Measurements from ENCODE around the gene VPS35L. TPM values are rescaled to one million over a fixed set of nuclear protein-coding genes. Genes with fewer than 3 reads are reported as not detected.

The VPS35L gene
- total and polyA plus RNA-seq, 10 of the 15 experiments (the other 5 are each of a cell fraction or from before 2014, with no cell fraction given) = 14.9 to 44.1 (median 26.3) TPM

DNA sequence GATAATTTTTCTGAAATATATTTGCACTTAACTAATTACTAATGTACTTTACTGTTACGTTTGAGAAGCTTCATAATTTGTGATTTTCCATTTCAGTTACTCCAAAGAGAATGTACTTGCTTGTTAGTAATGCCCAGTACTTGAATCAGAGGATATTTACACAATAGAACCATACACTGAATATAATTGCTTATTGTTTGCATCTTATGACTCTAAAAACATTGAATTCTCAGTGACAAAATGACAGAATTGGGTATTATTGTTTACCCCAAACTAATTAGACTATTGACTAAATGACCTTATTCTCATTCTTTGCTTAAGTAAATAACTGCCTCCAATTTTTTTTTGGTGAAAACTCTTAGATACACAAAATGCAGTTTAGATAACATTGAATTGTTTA, 22.9 kb upstream of the VPS35L start:
- DNase-seq (ENCODE audit: low read depth, low spot score) (no peak), FAIRE-seq (no peak), ATAC-seq (no peak)
- Histone ChIP-seq H3K36me3 (ENCODE audit: control insufficient read depth in 2 of 2, insufficient read depth in 2 of 2, low read length in 1 of 2) (peaks cover 2 to 12% of the 10 kb centered on the region in 2 experiments; a peak in 3 of 4 replicates), H4K20me1 (ENCODE audit: control insufficient read depth, insufficient read depth) (no peaks in the 10 kb centered on the region), H3K27ac (ENCODE audit: control insufficient read depth, insufficient read depth) (no peak overlapping the region), H3K4me3 (no peak overlapping the region), H3K4me2 (ENCODE audit: control insufficient read depth, insufficient read depth) (no peak overlapping the region), H3K4me1 (ENCODE audit: control insufficient read depth, insufficient read depth, low read length) (no peaks in the 10 kb centered on the region), H3K79me2 (ENCODE audit: control insufficient read depth, insufficient read depth, low read length) (peaks cover 4% of the 10 kb centered on the region), H3K9me3 (replicated peaks; ENCODE audit: control insufficient read depth, insufficient read depth, low read length) (no peaks in the 10 kb centered on the region), H3K9ac (ENCODE audit: control insufficient read depth, insufficient read depth, low read length) (no peak overlapping the region), H3K27me3 (replicated peaks in 1 of 2; ENCODE audit: control insufficient read depth in 2 of 2, insufficient read depth in 2 of 2, low read length in 1 of 2) (no peaks in the 10 kb centered on the region), H2AFZ (ENCODE audit: control insufficient read depth, low read depth, low read length) (no peak overlapping the region)
- ChIA-PET RAD21 (ENCODE audit: unreplicated experiment) (no interaction called here), POLR2A (no interaction called here), CTCF (interaction anchor here (1.0 kb wide), 1 partner anchor 23 kb away, joined by 4 read pairs; the partner anchor contains the start of gene VPS35L), SMC1A (ENCODE audit: uncharacterized antibody, unreplicated experiment) (interaction anchor here (1.3 kb wide), 1 partner anchor 17 kb away, joined by 4 read pairs; no protein-coding TSS in a partner anchor)
- intact Hi-C loops (cut with micrococcal nuclease; ENCODE audit: unreplicated experiment) = no loop called here
- 37% methylated on average over 1 of the region's 1 CpG for WGBS (ENCODE audit: insufficient coverage, insufficient replicate concordance, low lambda C conversion rate, missing lambda C conversion rate)
- in situ Hi-C loops (cut with MboI) = no loop called here
- TF ChIP-seq POLR2A (IDR thresholded peaks at IDR 0.05; ENCODE audit: low read depth, low read length) = no peak
- TF ChIP-seq ZSCAN29 (IDR thresholded peaks at IDR 0.05) = no peak
- TF ChIP-seq SPI1 (IDR thresholded peaks at IDR 0.05; ENCODE audit: borderline replicate concordance, insufficient read depth, low read depth, low read length) = no peak
- no peak for TF ChIP-seq LARP7 (IDR thresholded peaks at IDR 0.05)
- TF ChIP-seq CBX5 (IDR thresholded peaks at IDR 0.05; ENCODE audit: low read depth) = no peak
- no peak for TF ChIP-seq NBN (IDR thresholded peaks at IDR 0.05)
- BruUV-seq (replicated peaks) = no TSS peak

GRCh38 chr16:19540241-19540970, 15.1 kb upstream of the VPS35L start:
- Histone ChIP-seq H3K4me3 (no peak overlapping the region), H3K27ac (ENCODE audit: control insufficient read depth, insufficient read depth) (no peak overlapping the region), H3K4me1 (ENCODE audit: control insufficient read depth, insufficient read depth, low read length) (no peaks in the 10 kb centered on the region), H3K9me3 (replicated peaks; ENCODE audit: control insufficient read depth, insufficient read depth, low read length) (no peaks in the 10 kb centered on the region), H3K36me3 (ENCODE audit: control insufficient read depth in 2 of 2, insufficient read depth in 2 of 2, low read length in 1 of 2) (peaks cover 5 to 19% of the 10 kb centered on the region in 2 experiments; a peak in 3 of 4 replicates), H4K20me1 (ENCODE audit: control insufficient read depth, insufficient read depth) (no peaks in the 10 kb centered on the region), H3K9ac (ENCODE audit: control insufficient read depth, insufficient read depth, low read length) (no peak overlapping the region), H3K27me3 (replicated peaks in 1 of 2; ENCODE audit: control insufficient read depth in 2 of 2, insufficient read depth in 2 of 2, low read length in 1 of 2) (no peaks in the 10 kb centered on the region), H3K4me2 (ENCODE audit: control insufficient read depth, insufficient read depth) (no peak overlapping the region), H3K79me2 (ENCODE audit: control insufficient read depth, insufficient read depth, low read length) (no peaks in the 10 kb centered on the region), H2AFZ (ENCODE audit: control insufficient read depth, low read depth, low read length) (no peak overlapping the region)
- RAD21 ChIA-PET (ENCODE audit: unreplicated experiment) = no interaction called here
- ATAC-seq (no peak), FAIRE-seq (no peak), DNase-seq (ENCODE audit: low read depth, low spot score) (no peak)
- no TSS peak for BruUV-seq (replicated peaks)
- WGBS (ENCODE audit: insufficient coverage, insufficient replicate concordance, low lambda C conversion rate, missing lambda C conversion rate) = 97% methylated on average over 6 of the region's 6 CpGs
- intact Hi-C loops (cut with micrococcal nuclease; ENCODE audit: unreplicated experiment) (no loop called here), in situ Hi-C loops (cut with MboI) (no loop called here)
- CTCF ChIA-PET = interaction anchor here (1.0 to 6.9 kb wide), 4 partner anchors 9 to 140 kb away, joined by 3 to 51 read pairs (median 4); partner anchors contain the start of gene VPS35L
- SMC1A ChIA-PET (ENCODE audit: uncharacterized antibody, unreplicated experiment) = interaction anchor here (1.4 kb wide), 1 partner anchor 11 kb away, joined by 8 read pairs; no protein-coding TSS in a partner anchor
- POLR2A ChIA-PET = no interaction called here
- TF ChIP-seq RFX5 (IDR thresholded peaks at IDR 0.05; ENCODE audit: low read depth, low read length) = no peak
- no peak for TF ChIP-seq IRF5 (IDR thresholded peaks at IDR 0.05; ENCODE audit: borderline replicate concordance)
- TF ChIP-seq, protein P1, sequence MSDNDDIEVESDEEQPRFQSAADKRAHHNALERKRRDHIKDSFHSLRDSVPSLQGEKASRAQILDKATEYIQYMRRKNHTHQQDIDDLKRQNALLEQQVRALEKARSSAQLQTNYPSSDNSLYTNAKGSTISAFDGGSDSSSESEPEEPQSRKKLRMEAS (IDR thresholded peaks at IDR 0.05; ENCODE audit: low read depth, low read length) = no peak
- no peak for TF ChIP-seq HSF1 (IDR thresholded peaks at IDR 0.05; ENCODE audit: low read depth, low read length)
- TF ChIP-seq, protein P2, sequence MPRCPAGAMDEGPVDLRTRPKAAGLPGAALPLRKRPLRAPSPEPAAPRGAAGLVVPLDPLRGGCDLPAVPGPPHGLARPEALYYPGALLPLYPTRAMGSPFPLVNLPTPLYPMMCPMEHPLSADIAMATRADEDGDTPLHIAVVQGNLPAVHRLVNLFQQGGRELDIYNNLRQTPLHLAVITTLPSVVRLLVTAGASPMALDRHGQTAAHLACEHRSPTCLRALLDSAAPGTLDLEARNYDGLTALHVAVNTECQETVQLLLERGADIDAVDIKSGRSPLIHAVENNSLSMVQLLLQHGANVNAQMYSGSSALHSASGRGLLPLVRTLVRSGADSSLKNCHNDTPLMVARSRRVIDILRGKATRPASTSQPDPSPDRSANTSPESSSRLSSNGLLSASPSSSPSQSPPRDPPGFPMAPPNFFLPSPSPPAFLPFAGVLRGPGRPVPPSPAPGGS (IDR thresholded peaks at IDR 0.05; ENCODE audit: borderline replicate concordance, insufficient read depth, low read depth, low read length, poor library complexity, severe bottlenecking) = no peak
